Non-pigmented ciliary epithelial cell (primary cell): Measurements from ENCODE around the gene GAP43.

ENCODE experiments used
- DNase-seq: peaks from one replicate; pipeline ENCODE4 v3.0.0-alpha.2; 2010; ENCODE audit warnings: low read depth

GAP43 gene

DNA sequence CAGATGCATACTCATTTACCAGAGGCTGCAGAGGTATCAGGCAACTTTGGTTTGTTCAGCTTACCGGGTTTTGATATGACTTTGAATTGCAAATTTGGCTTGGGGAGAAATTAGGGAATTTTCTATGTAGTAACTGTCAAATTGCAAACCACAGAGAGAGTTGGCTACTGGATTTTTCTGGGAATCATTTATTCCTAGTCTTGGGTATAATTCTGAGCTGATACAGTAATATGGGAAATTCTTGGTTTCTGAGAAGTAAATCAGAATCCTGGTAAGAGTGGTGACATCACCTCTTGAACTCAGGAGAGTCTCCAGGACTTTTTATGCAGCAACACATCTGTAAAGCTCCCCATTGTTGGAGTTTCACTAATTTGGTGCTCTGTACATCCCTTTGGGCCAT, 39.0 kb downstream of the GAP43 start:
- no peak for DNase-seq

DNA sequence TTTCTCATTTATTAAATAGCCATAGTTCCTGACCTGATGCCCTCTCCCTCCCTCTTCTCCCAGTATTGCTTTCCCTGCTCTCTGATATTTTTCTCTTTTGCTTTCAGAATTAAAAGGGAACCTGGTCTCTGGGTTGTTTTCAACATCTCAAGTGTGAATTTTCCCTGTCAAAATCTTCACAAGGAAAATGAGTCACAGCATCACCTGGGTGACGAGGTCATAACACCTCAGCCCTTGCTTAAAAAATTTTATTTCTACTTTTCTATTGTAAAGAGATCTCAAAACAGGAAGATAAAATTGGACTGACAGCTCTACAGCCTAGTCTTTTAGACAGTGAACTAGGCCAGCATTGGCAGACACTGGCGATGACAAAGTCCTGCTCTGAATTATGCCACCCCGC, 40.1 kb downstream of the GAP43 start:
- no peak for DNase-seq

DNA sequence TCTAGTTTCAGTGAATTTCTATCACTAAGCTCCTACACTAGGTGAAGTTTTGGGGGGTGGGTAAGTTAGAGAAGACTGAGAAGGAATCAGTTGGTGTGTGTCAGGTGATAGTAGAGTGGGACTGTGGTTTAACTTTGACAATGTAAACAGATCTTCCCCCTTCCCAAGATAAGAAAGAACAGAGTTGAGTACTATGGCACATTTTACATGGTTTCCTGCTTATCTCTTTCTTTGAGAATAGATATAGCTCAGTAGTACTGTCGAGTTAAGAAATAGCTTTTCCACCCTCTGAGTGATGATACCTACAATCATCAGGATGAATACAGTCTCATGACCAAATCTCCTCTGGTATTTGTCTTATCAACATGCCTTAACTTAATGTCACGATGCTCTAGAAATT, 42.8 kb downstream of the GAP43 start:
- no peak for DNase-seq

- no peak for DNase-seq
Measured at GRCh38 chr3:115666920-115667737, 43.8 kb downstream of the GAP43 start.

DNA sequence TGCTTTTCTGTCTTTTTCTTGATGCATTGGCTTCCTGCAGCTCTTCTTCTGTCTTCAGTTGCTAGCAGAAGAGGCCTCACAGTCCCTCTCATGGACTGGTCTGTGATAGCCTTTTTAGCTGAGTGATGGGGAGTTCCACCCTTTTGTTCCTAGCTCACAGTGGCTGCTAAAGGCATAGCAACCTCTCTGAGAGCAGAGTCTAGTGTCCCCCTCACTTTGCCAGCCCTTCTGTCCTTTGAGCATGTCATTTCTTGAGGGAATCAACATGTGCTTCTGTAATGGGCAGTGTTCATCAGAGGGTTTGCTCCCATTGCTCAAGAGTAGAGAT, 44.4 kb downstream of the GAP43 start:
- DNase-seq, result no peak

- DNase-seq, result no peak
Measured at GRCh38 chr3:115670911-115671310, 47.6 kb downstream of the GAP43 start.

DNA sequence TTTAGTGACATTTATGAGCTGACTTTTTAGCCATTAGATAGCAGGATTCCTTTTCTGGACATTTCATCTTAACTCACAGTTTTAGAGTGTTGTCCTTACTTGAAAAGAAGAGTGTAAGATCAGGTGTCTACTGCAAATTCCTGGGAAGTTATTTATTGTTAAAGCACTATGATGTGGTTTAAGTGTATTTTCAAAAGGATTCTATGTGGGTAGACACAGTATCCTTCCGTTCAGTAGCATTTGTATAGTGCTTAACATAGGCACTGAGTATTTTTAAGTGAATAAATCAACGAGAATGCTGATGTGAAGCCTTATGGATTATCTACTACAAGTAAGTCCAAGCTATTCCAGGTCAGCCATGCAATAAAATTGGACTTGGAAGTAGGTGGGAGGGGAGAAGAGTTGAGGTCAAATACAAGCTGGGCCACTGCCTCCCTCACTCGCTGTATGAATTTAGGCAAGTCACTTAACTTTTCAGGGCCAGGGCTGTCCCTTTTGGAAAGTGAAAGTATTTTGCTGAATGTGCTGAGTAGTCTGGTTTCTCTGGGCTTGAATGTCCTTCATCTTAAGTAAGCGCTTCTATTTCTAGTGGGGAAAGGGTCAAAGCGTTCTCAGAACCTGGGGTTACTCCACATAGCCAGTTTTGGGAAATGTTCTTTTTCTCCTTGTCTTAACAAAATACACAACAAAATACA, 48.6 kb downstream of the GAP43 start:
- DNase-seq, result no peak

- no peak for DNase-seq
Measured at GRCh38 chr3:115673881-115674280, 50.6 kb downstream of the GAP43 start.

DNA sequence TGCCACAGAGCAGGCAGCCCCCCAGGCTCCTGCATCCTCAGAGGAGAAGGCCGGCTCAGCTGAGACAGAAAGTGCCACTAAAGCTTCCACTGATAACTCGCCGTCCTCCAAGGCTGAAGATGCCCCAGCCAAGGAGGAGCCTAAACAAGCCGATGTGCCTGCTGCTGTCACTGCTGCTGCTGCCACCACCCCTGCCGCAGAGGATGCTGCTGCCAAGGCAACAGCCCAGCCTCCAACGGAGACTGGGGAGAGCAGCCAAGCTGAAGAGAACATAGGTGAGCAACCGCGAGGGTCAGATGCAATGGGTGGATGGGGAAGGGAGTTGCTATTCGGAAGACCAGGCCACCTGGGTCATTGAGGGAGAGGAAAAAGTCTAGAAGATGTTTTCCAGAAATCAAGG, 53.0 kb downstream of the GAP43 start:
- DNase-seq, result no peak

DNA sequence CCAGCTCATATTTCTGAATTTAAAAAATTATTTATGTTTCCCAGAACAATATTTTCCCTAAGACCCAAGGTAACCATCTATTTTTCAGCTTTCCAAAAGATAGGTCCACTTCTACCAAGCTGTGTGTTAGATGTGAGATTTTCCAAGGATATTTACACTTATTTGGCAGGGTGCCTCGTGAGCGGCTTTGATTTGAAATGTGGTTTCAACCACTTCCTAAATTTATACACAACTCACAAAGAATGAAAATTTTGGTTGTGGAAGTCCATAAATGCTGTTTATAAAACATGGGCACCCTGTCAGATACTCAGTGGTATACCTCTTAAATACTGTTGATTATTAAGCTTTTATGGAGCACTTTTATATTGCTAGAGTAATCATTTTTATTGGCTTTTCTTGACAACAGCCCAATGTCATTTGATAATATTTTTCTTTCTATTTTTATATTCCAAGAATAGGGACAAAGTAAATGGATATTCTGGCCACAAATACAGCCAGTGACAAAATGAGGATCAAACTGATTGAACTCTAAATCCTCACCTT, 57.6 kb downstream of the GAP43 start:
- no peak for DNase-seq

- no peak for DNase-seq
Measured at GRCh38 chr3:115681736-115682135, 58.4 kb downstream of the GAP43 start.

DNA sequence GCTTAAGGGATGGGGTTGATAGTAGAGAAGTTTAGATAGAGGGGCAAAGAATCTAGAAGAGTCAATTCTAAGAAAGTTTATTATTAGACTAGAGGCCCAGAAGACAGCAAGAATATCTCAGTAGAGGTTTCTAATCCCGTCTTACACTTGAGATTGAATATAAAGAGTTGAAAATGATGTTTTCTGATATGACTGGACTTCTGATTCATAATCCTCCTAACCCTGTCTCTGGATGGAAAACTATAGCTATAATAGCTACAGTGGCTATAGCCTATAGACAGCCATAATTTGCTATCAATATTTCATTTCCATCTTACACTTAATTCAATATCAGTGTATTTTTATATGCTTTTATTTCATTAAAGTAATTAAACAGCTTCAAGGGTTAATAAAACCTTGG, 60.0 kb downstream of the GAP43 start:
- no peak for DNase-seq

DNA sequence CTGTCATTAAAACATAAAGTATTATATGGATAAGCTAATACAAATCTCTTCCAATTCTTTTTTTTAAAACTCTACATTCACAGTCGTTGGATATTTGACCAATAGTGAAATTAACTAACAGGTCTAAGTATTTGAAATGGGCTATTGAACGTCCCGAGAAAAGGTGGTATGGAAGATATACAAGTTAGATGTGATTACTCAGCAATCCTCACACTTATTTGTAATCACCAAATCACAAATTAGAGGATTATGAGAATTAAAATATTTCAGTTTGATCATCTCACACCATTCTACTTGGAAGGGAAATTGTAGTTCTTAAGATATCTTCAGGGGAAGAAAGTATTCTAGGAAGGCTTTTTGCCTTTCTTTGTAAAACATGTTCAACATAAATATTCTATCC, 60.5 kb downstream of the GAP43 start:
- DNase-seq, result no peak

GRCh38 chr3:115685097-115685496, 61.8 kb downstream of the GAP43 start:
- no peak for DNase-seq

- DNase-seq, result no peak
Measured at GRCh38 chr3:115687721-115688120, 64.4 kb downstream of the GAP43 start.

GRCh38 chr3:115688418-115688817, 65.1 kb downstream of the GAP43 start:
- no peak for DNase-seq

DNA sequence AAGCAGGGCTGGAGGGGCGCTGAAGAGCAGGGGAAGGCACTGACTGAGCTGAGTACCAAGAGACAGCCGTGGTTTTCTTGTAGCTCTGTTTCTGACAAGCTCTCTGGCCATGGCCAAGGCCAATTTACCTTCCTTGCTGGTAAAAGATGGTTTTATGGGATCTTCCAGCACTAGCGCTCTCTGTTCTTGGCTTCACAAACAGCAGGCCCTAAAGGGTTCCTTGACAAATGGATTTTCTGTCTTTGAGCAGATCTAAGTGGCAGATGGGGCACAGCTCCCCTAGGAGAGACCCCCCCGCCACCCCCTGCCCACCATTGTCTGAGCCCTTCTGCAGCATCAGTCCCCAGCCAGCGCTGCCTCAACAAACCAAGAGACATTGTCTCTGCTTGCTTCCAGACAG, 66.6 kb downstream of the GAP43 start:
- DNase-seq, result no peak

DNA sequence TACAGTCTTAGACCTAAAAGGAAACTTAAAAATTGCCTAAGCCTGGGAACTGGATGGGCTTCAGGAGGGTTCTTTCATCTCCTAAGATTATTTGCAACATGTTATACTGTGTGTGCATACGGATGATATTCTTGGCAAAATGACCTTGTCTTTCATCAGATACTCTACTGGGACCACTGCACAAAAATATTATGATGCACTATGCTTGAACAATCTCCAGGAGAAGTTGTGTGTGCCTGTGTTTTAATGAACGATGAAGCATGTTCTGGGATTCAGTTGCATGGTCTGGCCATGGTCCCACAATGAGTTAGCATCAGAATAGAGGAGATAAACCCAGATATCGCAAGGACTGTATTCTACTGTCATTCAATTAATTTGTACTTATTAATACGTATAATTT, 68.7 kb downstream of the GAP43 start:
- no peak for DNase-seq

- peak; percentile 27 for DNase-seq
Measured at GRCh38 chr3:115692887-115693524, 69.7 kb downstream of the GAP43 start.

GRCh38 chr3:115693868-115694267, 70.6 kb downstream of the GAP43 start:
- DNase-seq, result no peak

- DNase-seq, result no peak
Measured at GRCh38 chr3:115695090-115695489, 71.8 kb downstream of the GAP43 start.

- DNase-seq, result no peak
Measured at GRCh38 chr3:115697263-115698053, 74.1 kb downstream of the GAP43 start.
